PC-9 (cell line): ENCODE results near the gene CBX5.

Experiments
- CTCF ChIP-seq: fragments of 200-600 bp; sonication (generic); conservative IDR thresholded peaks from 2 replicates; pipeline ENCODE4 v1.6.1; 2017; ENCODE audit warnings: mixed run types, antibody characterized with exemption, mild to moderate bottlenecking, moderate library complexity
- EZH2 ChIP-seq: fragments of 200-600 bp; sonication (generic); IDR thresholded peaks from 2 replicates; pipeline ENCODE4 v1.8.0; 2017; ENCODE audit warnings: antibody characterized with exemption, low read depth

GRCh38 chr12:54282949-54283593, 3.1 kb upstream of the CBX5 start:
- TF ChIP-seq EZH2 = no peak
- TF ChIP-seq CTCF = no peak
